GM23248 (cell line): Measurements from ENCODE around the gene ZNF124. TPM values are rescaled to one million over a fixed set of nuclear protein-coding genes. Genes with fewer than 3 reads are reported as not detected.
"Not testable (repeated sequence)": the region's sequence is repeated elsewhere in the genome, so short reads cannot be mapped to it uniquely, and the experiment has no call there.

ENCODE experiments used
- DNase-seq: peaks from one replicate; pipeline ENCODE4 v3.0.0-alpha.2; 2015
- H2AFZ ChIP-seq: fragments of 200-600 bp; sonication (generic); 2 replicates; pipeline ENCODE4 v1.6.1; 2016; ENCODE audit warnings: antibody characterized with exemption
- H3F3A ChIP-seq: fragments of 200-600 bp; sonication (generic); 2 replicates; pipeline ENCODE4 v1.6.1; 2016; ENCODE audit warnings: mild to moderate bottlenecking, antibody characterized with exemption, mixed run types; ENCODE audit not compliant: insufficient read depth
- H3K27ac ChIP-seq: fragments of 200-600 bp; sonication (generic); 2 replicates; pipeline ENCODE4 v1.5.1; 2016; ENCODE audit warnings: mild to moderate bottlenecking
- H3K27me3 ChIP-seq: fragments of 200-600 bp; sonication (generic); replicated peaks from 2 replicates; pipeline ENCODE4 v1.6.1; 2016; ENCODE audit warnings: mild to moderate bottlenecking; ENCODE audit not compliant: insufficient read depth
- H3K36me3 ChIP-seq: fragments of 200-600 bp; sonication (generic); 2 replicates; pipeline ENCODE4 v1.6.1; 2016; ENCODE audit warnings: low read depth, mild to moderate bottlenecking
- H3K4me1 ChIP-seq: fragments of 200-600 bp; sonication (generic); 2 replicates; pipeline ENCODE4 v1.6.1; 2016; ENCODE audit warnings: mild to moderate bottlenecking; ENCODE audit not compliant: insufficient read depth
- H3K4me2 ChIP-seq: fragments of 200-600 bp; sonication (generic); one replicate; pipeline ENCODE4 v1.6.1; 2016; ENCODE audit warnings: mild to moderate bottlenecking; ENCODE audit not compliant: unreplicated experiment
- H3K4me3 ChIP-seq: fragments of 200-600 bp; sonication (generic); 2 replicates; pipeline ENCODE4 v1.5.1; 2016; ENCODE audit warnings: mild to moderate bottlenecking
- H3K79me2 ChIP-seq: fragments of 200-600 bp; sonication (generic); 2 replicates; pipeline ENCODE4 v1.6.1; 2016; ENCODE audit warnings: mild to moderate bottlenecking; ENCODE audit not compliant: insufficient read depth
- H3K9ac ChIP-seq: fragments of 200-600 bp; sonication (generic); 2 replicates; pipeline ENCODE4 v1.6.1; 2016; ENCODE audit warnings: mild to moderate bottlenecking
- H3K9me2 ChIP-seq: fragments of 200-600 bp; sonication (generic); 2 replicates; pipeline ENCODE4 v1.6.1; 2016; ENCODE audit warnings: mixed run types, mild to moderate bottlenecking, moderate library complexity; ENCODE audit not compliant: insufficient read depth
- H3K9me3 ChIP-seq: fragments of 200-600 bp; sonication (generic); one replicate; pipeline ENCODE4 v1.6.1; 2017; ENCODE audit warnings: low read depth
- H4K20me1 ChIP-seq: fragments of 200-600 bp; sonication (generic); 2 replicates; pipeline ENCODE4 v1.6.0; 2016; ENCODE audit not compliant: insufficient read depth
- EZH2 ChIP-seq: fragments of 200-600 bp; sonication (generic); IDR thresholded peaks from 2 replicates; pipeline ENCODE4 v1.6.1; 2018; ENCODE audit warnings: antibody characterized with exemption, mild to moderate bottlenecking; ENCODE audit not compliant: insufficient read depth, poor library complexity, severe bottlenecking
- EZH2phosphoT487 ChIP-seq: fragments of 200-600 bp; sonication (generic); IDR thresholded peaks from 2 replicates; pipeline ENCODE4 v1.6.1; 2018; ENCODE audit warnings: antibody characterized with exemption, moderate library complexity, mild to moderate bottlenecking, low read depth; ENCODE audit not compliant: insufficient read depth
- WGBS, 2 experiments: methylation state at CpG; one replicate each; pipeline ENCODE4 v1.1.6; 2015 to 2017; ENCODE audit warnings: low lambda C conversion rate in 2 of 2, low coverage in 1 of 2; ENCODE audit errors: missing lambda C conversion rate in 2 of 2; 5-methylcytosine and 5-hydroxymethylcytosine counted together
- in situ Hi-C: fragments of 300-500 bp; cut with MboI; formaldehyde crosslinking; loops from 2 replicates; pipeline ENCODE4 v1.15.0; 2020
- polyA plus RNA-seq: library from polyadenylated mRNA; unstranded; fragments of >200 nt; fragmentation: Nextera tagmentation; extraction: Ambion mirVana; gene quantifications from 2 replicates; pipeline ENCODE4 v1.2.1, GENCODE V29; 2016
- total RNA-seq: library from RNA; depleted of rRNA; stranded (reverse); fragments of >200 nt; shearing (Covaris generic); gene quantifications from 2 replicates; pipeline ENCODE4 v1.2.3, GENCODE V29; 2014

ZNF124 gene
- total and polyA plus RNA-seq, 2 experiments from 2014 or later: 2.8 to 14.1 TPM

GRCh38 chr1:247180581-247180980 lies 8.8 kb upstream of the ZNF124 start:
- no peaks in the 10 kb centered on the region for H3K27me3 ChIP-seq
- no peak for TF ChIP-seq EZH2
- TF ChIP-seq EZH2phosphoT487: no peak
- H3K9me2 ChIP-seq: no peaks in the 10 kb centered on the region
- H3K79me2 ChIP-seq: no peaks in the 10 kb centered on the region
- H3K27ac ChIP-seq: no peak overlapping the region
- DNase-seq: peak; percentile 7
- in situ Hi-C loops: no loop called here
- no peaks in the 10 kb centered on the region for H3K9me3 ChIP-seq
- no peak overlapping the region for H2AFZ ChIP-seq
- H3K4me1 ChIP-seq: no peaks in the 10 kb centered on the region
- H3K36me3 ChIP-seq: no peaks in the 10 kb centered on the region
- no peak overlapping the region for H3K9ac ChIP-seq
- 89% methylated on average over 5 of the region's 5 CpGs for WGBS, 2 experiments
- H3F3A ChIP-seq: no peaks in the 10 kb centered on the region
- no peak overlapping the region for H3K4me3 ChIP-seq
- no peaks in the 10 kb centered on the region for H4K20me1 ChIP-seq
- H3K4me2 ChIP-seq: no peak overlapping the region

- H3K27me3 ChIP-seq: no peaks in the 10 kb centered on the region
- no peaks in the 10 kb centered on the region for H3K79me2 ChIP-seq
- no peaks in the 10 kb centered on the region for H3F3A ChIP-seq
- no peak overlapping the region for H3K27ac ChIP-seq
- no peaks in the 10 kb centered on the region for H3K36me3 ChIP-seq
- H3K9me3 ChIP-seq: no peaks in the 10 kb centered on the region
- no peaks in the 10 kb centered on the region for H3K4me1 ChIP-seq
- no peaks in the 10 kb centered on the region for H3K9me2 ChIP-seq
- TF ChIP-seq EZH2phosphoT487: no peak
- TF ChIP-seq EZH2: no peak
- H3K4me2 ChIP-seq: no peak overlapping the region
- no peak overlapping the region for H2AFZ ChIP-seq
- in situ Hi-C loops: no loop called here
- no peak overlapping the region for H3K9ac ChIP-seq
- H3K4me3 ChIP-seq: no peak overlapping the region
- DNase-seq: no peak
- no peaks in the 10 kb centered on the region for H4K20me1 ChIP-seq
Measured at GRCh38 chr1:247177755-247178154, 5.9 kb upstream of the ZNF124 start.

- TF ChIP-seq EZH2 (no peak), EZH2phosphoT487 (no peak)
- Histone ChIP-seq H3K4me3 (no peak overlapping the region), H3K9me3 (no peaks in the 10 kb centered on the region), H3K79me2 (no peaks in the 10 kb centered on the region), H2AFZ (no peak overlapping the region), H4K20me1 (no peaks in the 10 kb centered on the region), H3K36me3 (no peaks in the 10 kb centered on the region), H3K9ac (no peak overlapping the region), H3K4me1 (no peaks in the 10 kb centered on the region), H3F3A (no peaks in the 10 kb centered on the region), H3K27ac (no peak overlapping the region), H3K9me2 (no peaks in the 10 kb centered on the region), H3K27me3 (no peaks in the 10 kb centered on the region), H3K4me2 (no peak overlapping the region)
- 62 to 66% methylated on average over 5 of the region's 5 CpGs for WGBS, 2 experiments
- in situ Hi-C loops: no loop called here
- DNase-seq: no peak
Measured at GRCh38 chr1:247175458-247175857, 3.6 kb upstream of the ZNF124 start.

GRCh38 chr1:247173431-247173830 lies 1.6 kb upstream of the ZNF124 start:
- Histone ChIP-seq H3K79me2 (peaks cover 9% of the 10 kb centered on the region), H3F3A (no peaks in the 10 kb centered on the region), H3K4me1 (no peaks in the 10 kb centered on the region), H2AFZ (no peak overlapping the region), H3K9me2 (no peaks in the 10 kb centered on the region), H3K4me3 (no peak overlapping the region), H3K4me2 (no peak overlapping the region), H3K27me3 (no peaks in the 10 kb centered on the region), H4K20me1 (no peaks in the 10 kb centered on the region), H3K27ac (no peak overlapping the region), H3K9me3 (no peaks in the 10 kb centered on the region), H3K9ac (no peak overlapping the region), H3K36me3 (no peaks in the 10 kb centered on the region)
- WGBS, 2 experiments: 35 to 41% methylated on average over 2 of the region's 2 CpGs
- TF ChIP-seq EZH2 (no peak), EZH2phosphoT487 (no peak)
- DNase-seq: no peak
- in situ Hi-C loops: no loop called here

DNA sequence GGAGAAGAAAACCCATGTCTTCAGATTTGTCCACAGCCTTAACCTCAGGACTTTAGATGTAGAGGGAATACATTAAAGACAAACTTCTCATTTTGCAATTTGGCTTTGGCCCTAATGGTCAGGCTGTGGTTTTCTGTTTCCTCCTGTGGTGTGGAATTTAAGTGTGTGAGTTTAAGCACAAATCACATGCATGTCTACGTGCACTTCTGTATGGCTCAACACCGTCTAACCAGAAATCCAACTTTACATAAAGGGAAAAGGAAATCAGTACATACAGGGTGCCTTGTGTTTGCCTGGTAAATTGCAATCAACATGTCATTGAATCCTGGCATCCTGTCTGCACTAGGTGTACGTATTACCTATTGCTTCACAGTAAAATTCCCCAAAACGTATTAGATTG lies 1.2 kb upstream of the ZNF124 start:
- WGBS, 2 experiments: 76 to 77% methylated on average over 4 of the region's 4 CpGs
- in situ Hi-C loops: no loop called here
- H3K27ac ChIP-seq: no peak overlapping the region
- no peak overlapping the region for H2AFZ ChIP-seq
- no peak overlapping the region for H3K9ac ChIP-seq
- no peaks in the 10 kb centered on the region for H3K27me3 ChIP-seq
- TF ChIP-seq EZH2phosphoT487: no peak
- TF ChIP-seq EZH2: no peak
- H3K4me2 ChIP-seq: no peak overlapping the region
- H3K9me3 ChIP-seq: no peaks in the 10 kb centered on the region
- no peaks in the 10 kb centered on the region for H3K36me3 ChIP-seq
- peaks cover 14% of the 10 kb centered on the region for H3K79me2 ChIP-seq
- DNase-seq: no peak
- H3K4me3 ChIP-seq: no peak overlapping the region
- no peaks in the 10 kb centered on the region for H3K4me1 ChIP-seq
- no peaks in the 10 kb centered on the region for H3F3A ChIP-seq
- no peaks in the 10 kb centered on the region for H3K9me2 ChIP-seq
- H4K20me1 ChIP-seq: no peaks in the 10 kb centered on the region

- H3K9ac ChIP-seq, H3K4me3 ChIP-seq, H3K27me3 ChIP-seq, H2AFZ ChIP-seq, DNase-seq, H3K4me2 ChIP-seq, H4K20me1 ChIP-seq, H3K4me1 ChIP-seq, in situ Hi-C loops, H3K36me3 ChIP-seq, H3F3A ChIP-seq, H3K9me2 ChIP-seq, H3K9me3 ChIP-seq, H3K27ac ChIP-seq: not testable (repeated sequence)
- no CpG with 5 or more reads among the region's 46 CpGs for WGBS, 2 experiments
- peaks cover 29% of the 10 kb centered on the region for H3K79me2 ChIP-seq
Measured at GRCh38 chr1:247171443-247171842, 377 bp downstream of the ZNF124 start.
